HG03097 (cell line): ENCODE data around the gene HPDL.

ENCODE experiments used
- ATAC-seq: cut with Tn5 transposase; IDR thresholded peaks from one replicate; pipeline ENCODE4 v1.9.1; 2021; ENCODE audit not compliant: unreplicated experiment, low FRiP score

HPDL gene

DNA sequence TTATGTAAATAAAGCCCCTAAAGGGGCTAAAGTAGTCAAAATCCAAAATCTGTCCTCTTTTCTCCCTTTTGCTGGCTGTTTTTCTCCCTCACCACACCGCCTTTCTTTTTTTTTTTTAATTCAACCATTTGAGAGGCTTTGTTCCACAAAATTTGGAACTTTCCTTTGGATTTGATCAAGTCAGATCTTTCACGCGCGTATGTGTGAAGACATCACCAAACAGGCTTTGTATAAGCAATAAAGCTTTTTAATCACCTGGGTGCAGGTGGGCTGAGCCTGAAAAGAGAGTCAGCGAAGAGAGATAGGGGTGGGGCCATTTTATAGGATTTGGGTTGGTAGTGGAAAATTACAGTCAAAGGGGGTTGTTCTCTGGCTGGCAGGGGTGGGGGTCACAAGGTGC lies 5.3 kb upstream of the HPDL start:
- no peak for ATAC-seq

DNA sequence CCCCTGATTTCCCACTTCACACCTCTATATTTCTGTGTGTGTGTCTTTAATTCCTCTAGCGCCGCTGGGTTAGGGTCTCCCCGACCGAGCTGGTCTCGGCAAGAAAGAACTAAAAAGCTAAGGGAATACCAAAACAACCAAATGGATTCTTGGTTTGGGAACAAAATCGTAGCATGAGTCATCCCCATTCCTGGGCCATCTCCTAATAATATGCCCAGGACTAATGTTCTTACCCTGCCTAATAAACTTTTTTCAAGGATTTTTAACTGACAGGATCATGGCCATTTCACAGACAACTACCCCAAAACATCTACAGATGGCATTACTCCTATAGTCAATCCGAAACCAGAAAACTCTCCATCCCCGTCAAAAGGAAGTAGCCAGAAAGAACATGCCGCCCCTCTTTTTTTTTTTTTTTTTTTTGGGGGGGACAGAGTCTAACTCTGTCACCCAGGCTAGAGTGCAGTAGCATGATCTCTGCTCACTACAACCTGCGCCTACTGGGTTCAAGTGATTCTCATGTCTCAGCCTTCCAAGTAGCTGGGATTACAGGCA lies 4.1 kb upstream of the HPDL start:
- ATAC-seq: no peak

DNA sequence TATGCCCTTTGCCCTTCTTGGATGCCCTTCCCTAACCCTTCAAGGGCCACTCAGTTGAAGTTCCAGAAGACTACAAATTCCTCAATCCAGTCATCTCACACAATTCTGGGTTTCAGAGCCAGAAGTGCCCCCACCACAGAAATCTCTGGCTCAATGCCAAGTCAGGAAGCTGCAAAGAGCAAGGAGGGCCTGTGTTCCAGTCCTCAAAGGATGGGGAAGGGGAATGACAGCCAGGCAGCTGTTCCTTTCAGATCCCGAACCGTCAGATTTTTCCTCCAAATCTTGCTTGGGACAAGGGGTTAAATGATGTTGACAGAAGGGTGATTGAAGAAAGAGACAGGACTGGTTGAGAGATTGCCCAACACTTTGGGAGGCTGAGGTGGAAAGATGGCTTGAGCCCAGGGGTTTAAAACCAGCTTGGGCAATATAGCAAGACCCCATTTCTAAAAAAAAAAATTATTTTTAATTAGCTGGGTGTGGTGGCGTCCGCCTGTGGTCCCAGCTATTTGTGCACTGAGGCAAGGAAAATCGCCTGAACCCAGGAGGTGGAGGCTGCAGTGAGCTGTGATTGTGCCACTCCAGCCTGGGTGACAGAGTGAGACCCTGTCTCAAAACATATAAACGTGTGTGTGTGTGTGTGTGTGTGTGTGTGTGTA lies 716 bp upstream of the HPDL start:
- ATAC-seq: no peak

DNA sequence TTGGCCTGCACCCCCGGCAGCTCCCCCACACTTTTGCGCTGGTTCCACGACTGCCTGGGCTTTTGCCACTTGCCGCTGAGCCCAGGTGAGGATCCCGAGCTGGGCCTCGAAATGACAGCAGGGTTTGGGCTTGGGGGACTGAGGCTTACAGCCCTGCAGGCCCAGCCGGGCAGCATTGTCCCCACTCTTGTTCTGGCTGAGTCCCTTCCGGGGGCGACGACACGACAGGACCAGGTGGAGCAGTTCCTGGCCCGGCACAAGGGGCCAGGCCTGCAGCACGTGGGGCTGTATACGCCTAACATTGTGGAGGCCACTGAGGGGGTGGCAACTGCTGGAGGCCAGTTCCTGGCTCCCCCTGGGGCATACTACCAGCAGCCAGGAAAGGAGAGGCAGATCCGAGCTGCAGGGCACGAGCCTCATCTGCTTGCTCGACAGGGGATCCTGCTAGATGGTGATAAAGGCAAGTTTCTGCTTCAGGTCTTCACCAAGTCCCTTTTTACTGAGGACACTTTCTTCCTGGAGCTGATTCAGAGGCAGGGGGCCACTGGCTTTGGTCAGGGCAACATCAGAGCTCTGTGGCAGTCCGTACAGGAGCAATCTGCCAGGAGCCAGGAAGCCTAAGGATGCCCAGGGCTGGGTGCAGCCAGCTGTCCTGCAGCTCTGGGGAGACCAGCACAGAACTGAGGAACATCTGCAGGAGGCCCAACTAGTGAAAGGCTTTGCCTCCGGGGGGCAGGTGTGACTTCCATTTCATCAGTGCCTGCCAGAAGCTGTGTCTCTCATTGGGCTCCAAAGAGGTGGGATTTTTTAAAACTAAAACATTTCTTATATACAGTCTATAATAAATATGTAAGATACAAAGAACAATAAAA lies 1.2 kb downstream of the HPDL start:
- ATAC-seq: no peak

DNA sequence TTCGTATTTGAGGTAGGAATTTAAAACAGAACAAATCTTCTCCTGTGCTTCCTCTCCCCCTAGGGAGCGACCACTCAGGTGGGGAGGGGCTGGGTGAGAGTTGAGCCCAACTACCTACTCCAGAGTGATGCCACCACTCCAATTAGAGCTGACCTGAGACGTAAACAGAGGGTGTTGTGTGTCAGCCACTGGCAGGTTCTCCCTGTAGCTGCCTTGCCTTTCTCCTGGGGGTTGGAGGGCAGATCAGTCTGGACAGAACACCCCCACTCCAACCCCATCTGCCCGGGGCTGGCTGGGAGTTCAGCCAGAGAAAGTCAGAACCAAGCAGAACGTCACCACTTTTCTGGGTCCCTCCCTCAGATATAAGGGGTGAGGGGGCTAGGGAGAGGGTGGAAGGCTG lies 2.0 kb downstream of the HPDL start:
- ATAC-seq: no peak

DNA sequence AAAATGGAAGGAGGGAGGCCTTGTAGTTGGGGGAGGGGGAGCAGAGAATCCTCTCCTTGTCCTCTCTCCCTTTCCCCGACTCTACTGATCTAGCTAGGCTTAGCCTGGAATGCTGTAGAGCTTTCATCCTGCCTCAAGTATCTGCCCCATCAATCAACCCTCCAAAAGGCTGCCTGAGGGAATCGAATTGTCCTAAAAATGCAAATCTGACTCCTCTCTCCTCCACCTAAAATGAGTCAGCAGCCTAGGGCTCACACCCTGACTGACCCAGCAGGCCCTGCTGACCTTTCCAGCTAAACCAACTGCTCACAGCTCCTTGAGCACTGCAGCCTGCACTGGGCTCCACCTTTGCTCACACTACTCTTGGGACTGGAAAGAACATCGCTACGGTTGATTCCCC lies 2.8 kb downstream of the HPDL start:
- no peak for ATAC-seq

DNA sequence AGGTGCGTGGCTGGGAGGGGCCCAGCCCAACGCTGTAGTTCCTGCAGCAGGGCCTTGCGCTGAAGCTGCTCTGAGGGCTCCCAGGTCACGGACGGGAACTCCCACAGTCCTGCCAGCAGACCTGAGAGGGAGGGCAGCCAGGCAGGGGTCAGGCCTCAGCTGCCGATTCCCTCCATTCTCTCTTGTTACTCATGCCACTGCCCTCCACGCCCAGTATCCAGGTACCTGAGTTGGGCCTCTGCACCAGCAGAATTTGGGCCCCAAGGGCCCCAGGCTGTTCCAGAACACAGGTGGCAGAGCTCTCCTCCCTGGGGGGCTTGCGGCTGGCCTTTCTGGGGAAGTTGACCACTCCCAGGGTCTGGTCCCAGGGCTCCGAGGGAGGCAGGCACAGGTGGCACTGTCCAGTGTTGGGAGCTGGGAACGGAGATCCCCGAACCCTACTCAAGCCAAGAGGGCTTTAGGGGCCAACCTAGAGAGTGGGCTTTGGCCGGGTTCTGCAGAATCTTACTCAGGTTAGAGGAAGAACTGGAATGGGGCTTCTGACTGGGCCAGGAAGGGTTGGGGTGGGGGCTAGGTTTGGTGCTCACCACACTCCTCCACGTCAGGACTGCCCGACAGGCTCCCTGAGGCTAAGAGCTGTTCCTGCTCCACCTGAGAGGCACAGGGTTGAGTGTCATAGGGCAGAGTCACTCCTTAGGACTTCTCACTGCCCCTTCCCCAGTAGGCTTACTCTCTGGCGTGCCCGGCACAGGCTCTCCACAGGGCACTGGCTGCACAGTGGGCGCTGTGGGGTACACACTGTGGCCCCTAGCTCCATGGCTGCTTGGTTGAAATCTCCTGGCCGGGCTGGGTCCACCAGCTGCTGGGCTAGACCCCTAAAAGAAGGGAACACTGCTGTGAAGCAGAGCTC lies 5.0 kb downstream of the HPDL start:
- no peak for ATAC-seq

DNA sequence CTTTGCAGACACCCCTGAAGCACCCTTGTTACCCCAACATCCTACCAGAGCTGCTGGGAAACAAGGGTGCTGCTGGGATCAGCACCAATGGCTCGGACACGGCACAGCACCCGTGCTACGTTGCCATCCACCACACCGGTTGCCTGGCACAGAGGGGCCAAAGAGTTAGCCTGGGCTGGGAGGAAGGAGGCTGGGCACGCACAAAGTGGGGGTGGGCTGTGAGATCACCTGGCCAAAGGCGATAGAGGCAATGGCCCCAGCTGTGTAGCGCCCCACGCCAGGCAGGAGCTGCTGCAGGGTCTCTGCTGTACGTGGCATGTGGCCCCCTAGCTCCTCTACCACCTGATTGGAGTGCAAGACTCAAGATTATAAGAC lies 5.6 kb downstream of the HPDL start:
- ATAC-seq: no peak

DNA sequence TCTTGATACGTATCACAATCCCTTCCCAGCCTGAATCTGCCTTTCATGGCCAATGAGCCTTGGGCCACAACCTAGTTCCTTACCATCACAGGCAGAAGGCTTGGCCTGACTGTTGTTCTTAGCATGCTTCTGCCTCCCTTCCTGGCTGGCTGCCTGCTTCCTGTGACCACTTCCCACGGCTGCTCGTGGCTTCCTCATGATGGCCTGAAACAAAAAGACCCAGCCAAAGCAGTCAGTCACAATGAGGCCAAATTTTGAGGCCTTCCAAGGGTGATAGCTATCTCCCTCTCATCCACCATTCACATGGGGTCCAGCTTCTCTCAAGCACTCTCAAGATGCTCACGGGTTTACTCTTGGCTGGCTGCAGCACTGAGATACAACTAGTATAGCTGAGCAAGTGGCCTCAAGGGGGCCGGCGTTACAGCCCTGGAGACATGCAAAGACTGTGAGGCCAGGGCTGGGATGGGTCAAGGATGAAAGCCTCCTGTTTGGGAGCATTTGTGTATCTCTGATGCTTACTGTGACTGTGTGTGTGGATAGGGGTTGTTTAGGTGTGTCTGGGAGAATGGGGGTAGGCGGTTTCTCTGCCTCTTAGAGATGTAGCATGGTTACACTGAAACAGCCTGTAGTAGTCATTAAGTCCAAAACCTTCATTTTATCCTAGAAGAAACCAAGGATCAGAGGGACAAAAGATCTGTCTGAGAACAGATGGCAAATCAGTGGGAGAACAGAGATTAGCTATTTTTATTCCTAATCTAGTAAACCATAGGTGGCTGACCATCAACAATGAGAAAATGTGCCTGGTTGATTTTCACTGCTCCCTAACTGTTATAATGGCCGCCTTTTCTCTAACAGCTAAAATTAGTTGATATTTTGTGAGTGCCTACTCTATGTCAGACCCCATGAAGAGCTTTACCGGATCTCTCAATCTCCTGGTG lies 7.9 kb downstream of the HPDL start:
- no peak for ATAC-seq

DNA sequence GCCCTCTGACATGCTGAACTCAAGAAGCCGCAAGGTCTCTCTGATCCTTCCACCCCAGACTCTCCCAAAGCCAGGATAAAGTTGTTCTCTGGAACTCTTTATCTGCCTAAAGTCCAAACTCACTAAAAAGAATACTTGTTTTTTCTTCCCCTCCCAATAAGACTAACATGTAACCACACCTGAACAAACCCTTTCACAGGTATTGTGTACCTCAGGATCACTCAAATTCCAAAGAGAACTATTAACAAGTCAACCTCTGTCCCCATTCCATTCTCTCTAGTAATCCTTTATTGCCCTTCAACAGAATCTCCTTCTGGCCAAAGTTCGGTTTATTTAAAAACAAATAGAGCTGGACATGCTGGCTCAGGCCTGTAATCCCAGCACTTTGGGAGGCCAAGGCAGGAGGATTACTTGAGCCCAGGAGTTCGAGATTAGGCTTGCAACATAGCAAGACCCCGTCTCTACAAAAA lies 9.2 kb downstream of the HPDL start:
- ATAC-seq: no peak

DNA sequence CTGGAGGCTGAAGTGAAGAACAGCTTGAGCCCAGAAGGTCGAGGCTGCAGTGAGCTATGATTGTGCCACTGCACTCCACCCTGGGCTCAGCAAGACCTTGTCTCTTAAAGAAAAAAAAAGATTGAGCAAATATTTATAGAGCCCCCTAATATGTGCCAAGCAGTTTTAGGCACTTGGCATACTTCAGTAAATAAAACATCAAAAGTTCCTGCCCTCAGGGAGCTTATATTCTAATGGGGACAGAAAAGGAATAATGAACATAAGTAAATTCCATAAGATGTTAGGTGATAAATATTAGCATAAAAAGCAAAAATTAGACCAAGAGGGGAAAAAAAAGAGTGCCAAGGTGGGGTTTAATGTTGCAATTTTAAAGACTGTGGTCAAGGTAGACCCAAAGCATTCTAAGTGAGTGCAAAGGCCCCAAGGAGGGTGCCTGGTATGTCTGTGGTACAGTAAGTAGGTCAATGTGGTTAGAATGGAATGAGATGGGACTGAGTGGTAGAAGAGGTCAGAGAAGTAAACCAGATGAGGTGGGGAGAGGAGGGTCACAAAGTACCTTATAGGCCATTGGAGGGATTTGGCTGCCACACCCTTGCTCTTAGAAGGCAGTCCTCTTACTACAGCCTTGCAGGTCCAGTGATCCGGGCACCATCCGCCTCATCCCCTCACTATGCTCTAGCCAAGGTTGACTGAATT lies 11.1 kb downstream of the HPDL start:
- no peak for ATAC-seq

DNA sequence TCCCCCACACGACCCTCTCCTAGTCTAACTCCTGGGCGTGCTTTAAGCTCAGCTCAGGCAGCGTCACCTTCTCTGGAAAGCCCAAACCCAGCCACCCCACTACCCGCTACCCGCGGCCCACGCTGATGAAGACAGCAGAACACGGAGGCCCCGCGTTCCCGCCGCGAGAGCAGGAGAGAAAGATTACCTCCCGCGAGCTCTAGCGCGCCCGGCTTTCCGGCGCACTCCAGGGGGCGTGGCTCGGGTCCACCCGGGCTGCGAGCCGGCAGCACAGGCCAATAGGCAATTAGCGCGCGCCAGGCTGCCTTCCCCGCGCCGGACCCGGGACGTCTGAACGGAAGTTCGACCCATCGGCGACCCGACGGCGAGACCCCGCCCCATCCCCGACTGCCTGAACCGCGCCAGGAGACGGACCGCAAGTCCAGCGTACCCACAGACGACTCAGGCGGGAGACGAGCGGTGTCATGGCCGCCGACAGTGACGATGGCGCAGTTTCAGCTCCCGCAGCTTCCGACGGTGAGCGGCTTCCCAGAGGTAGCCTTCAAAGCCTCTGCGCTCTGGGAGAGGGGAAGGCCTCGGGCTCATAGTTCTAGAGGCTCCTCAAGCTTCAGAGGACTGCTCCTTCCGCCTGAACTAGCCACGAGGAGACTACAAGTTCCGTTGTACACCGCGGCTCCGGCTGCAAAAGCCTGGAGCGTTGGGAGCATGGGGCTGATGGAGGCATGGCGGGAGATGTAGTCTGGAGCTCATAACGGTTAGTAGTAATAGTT lies 13.3 kb downstream of the HPDL start, which contains the start of the genes MUTYH and TOE1:
Gene MUTYH, minus strand, starts transcription at position 652 of the 770 bp plus-strand sequence. CDS start 5,935 bp downstream, outside the sequence.
Gene TOE1, plus strand, starts transcription at position 382 of the 770 bp plus-strand sequence. Its CDS starts 83 bp downstream, at position 465.
- ATAC-seq: peak; percentile 81

DNA sequence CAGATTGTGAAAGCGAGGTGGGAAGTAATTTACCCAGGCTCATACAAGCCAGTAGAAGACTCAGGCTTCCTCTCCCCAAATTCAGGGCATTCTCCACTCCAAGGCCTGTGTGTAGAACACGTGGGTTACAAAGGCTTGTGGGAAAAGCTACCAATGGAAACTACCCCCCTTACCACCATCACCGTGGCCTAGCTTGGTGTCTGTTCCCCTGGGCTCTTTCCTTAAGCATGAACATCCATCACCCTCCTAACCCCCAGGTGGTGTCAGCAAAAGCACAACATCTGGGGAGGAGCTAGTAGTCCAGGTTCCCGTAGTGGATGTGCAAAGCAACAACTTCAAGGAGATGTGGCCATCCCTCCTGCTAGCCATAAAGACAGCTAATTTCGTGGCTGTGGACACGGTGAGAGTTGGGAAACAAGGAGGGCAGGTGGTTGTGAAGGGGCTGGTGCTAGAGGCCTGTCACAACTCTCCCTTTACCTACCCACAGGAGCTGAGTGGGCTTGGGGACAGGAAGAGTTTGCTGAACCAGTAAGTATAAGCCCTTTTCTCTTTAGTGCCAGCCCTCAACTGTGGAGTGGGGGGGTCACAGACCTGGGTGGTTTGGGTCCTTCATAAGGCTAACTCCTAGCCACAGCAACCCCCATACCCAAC lies 14.2 kb downstream of the HPDL start:
- ATAC-seq: no peak

DNA sequence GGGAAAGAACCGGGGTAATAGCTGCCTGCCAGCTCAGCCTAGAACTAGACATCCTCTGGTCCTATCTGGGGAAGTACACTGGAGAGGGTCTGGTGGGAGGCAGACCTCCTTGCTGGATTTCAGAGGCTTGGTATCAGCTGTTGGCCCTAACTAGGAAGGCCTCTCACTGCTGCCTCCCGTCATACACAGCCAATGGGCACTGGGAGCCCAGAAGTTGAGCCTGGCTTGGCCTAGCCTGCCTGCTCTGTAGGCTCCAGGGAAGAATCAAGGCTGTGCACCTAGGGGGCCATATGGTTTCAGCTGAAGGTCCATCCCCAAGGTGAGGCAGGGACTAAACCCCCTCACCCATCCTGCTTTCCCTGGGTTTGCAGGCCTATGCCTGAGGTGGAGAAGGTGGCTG lies 17.8 kb downstream of the HPDL start:
- no peak for ATAC-seq

DNA sequence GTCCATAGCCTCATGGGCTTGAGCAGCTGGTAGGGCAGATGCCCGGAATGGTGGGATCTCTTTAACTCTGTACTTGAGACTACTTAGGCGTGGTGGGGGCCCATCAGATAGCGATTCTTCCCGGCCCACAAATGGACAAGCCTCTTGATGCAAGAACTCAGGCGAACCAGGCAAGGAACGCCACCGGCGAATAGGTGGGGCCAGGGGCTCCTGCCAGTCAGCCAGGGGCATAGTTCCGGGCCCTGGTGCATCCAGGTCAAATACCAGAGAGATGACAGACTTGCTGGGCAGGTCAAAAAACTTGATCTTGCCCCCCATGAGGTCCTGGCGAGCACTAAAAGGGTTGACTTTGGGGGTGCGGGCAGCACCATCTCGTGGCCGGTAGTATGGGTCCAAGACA lies 18.3 kb downstream of the HPDL start:
- ATAC-seq: no peak

DNA sequence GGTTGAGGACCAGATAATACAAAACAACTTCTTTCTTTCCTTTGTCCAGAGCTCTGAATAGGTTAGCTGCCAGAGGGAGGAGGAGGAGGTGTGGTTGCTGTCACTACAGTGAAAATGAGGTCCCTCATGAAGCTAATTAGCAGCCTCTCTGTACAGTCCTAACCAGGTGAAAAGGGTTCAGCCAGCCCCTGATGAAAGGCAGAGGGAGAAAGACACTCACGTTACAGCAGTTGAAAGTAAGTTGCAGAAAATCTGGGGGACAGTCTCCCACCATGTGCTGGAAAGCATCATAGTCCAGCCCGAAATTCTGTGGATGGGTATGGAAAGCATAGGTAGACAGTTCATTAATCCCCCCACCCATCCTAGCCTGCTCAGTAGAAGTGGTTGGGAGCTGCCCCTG lies 19.8 kb downstream of the HPDL start:
- ATAC-seq: no peak

DNA sequence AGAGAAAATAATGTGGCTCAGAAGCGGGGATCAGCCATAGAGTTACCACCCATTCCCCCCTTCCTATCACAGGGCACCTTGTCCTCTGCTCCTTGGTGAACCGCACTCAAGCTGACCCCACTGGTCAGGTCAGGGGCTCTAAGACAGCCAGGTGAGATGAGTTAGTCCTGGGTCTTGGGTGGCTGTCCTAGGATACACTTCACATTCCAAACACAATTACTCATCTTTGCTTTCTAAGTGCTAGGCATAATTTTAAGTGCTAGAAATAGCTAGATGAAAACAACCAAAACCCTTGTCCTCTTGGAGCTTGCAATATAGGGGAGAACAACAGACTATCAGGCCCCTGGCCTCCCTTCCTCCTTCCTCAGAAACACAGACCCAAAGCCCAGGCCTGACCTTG lies 21.3 kb downstream of the HPDL start:
- ATAC-seq: no peak

DNA sequence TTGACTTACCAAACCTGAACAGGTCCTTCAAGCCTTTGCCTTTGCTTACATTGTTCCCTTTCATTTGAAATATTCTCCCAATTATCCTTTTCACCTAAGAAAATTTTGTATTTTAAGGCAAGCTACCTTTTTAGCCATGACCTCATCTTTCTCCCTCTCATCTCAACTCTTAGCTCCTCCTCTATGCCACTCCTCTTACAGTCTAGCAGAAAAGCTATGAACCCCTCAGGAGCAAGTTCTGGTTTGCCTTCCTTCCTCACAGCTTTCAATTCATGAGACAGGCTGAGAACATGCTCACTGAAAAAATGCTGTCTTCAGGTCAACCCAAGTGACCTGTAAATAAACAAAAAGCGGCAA lies 21.9 kb downstream of the HPDL start:
- ATAC-seq: no peak
